GDM1 (cell line): ENCODE measurements around the gene MORC3.

Experiments used
- DNase-seq: peaks from one replicate; lab custom pipeline; 2025; lab: John Stamatoyannopoulos, UW

MORC3 gene

GRCh38 chr21:36425286-36425685 lies 105.3 kb downstream of the MORC3 start:
- DNase-seq, result no peak
